GM12878 (cell line): ENCODE data around the gene PPP1R13L. TPM values are rescaled to one million over a fixed set of nuclear protein-coding genes. Genes with fewer than 3 reads are reported as not detected.

Experiments
- ATAC-seq: fragments of 200-7000 bp; cut with Tn5 transposase; 3 replicates; pipeline ENCODE4 v1.9.1; 2020; ENCODE audit warnings: mild to moderate bottlenecking, moderate library complexity
- Bru-seq: library from RNA; stranded (reverse); fragments of 400-500 nt; gene quantifications from one replicate; lab custom pipeline; 2021; lab: Mats Ljungman, UMichigan
- BruChase-seq, 2 experiments: library from RNA; stranded (reverse); fragments of 400-500 nt; gene quantifications; one replicate each; lab custom pipeline; 2021; lab: Mats Ljungman, UMichigan
- BruUV-seq: library from RNA; stranded (reverse); fragments of 400-500 nt; replicated peaks from 2 replicates; lab custom pipeline; 2021; lab: Mats Ljungman, UMichigan
- CTCF ChIA-PET: fragments of 300-600 bp; sonication (Branson Sonifier 250); formaldehyde crosslinking; extraction: SDS; loops from one replicate; lab custom pipeline; 2021; ENCODE audit warnings: inconsistent platforms; lab: Yijun Ruan, JAX
- POLR2A ChIA-PET: fragments of 350-600 bp; formaldehyde crosslinking; extraction: SDS; loops from one replicate; lab custom pipeline; 2021; ENCODE audit warnings: inconsistent platforms; lab: Charles Lee
- RAD21 ChIA-PET: fragments of 300-600 bp; sonication (Branson Sonifier 250); formaldehyde crosslinking; loops from one replicate; lab custom pipeline; 2023; ENCODE audit warnings: antibody characterized with exemption; ENCODE audit not compliant: unreplicated experiment; lab: Charles Lee
- SMC1A ChIA-PET: fragments of 300-600 bp; sonication (Branson Sonifier 250); formaldehyde crosslinking; loops from one replicate; lab custom pipeline; 2023; ENCODE audit not compliant: unreplicated experiment, uncharacterized antibody; lab: Charles Lee
- DNase-seq: peaks from one replicate; pipeline ENCODE4 v3.0.0-alpha.2; 2011; ENCODE audit warnings: low read depth, low spot score
- FAIRE-seq: peaks from 3 replicates; lab custom pipeline; 2011; peaks lifted over from hg19 to GRCh38; lab: Jason Lieb, UNC
- H2AFZ ChIP-seq: 2 replicates; pipeline ENCODE4 v1.6.0; 2011; ENCODE audit warnings: low read depth, low read length, control low read depth; ENCODE audit not compliant: control insufficient read depth
- H3K27ac ChIP-seq: 2 replicates; pipeline ENCODE4 v1.5.1; 2011; ENCODE audit warnings: control low read depth; ENCODE audit not compliant: control insufficient read depth, insufficient read depth
- H3K27me3 ChIP-seq, 2 experiments: replicated peaks in 1 of 2; 2 replicates each; pipeline versions ENCODE4 v1.6.0 to v1.6.1; 2011; ENCODE audit warnings: low read length in 1 of 2; ENCODE audit not compliant: control insufficient read depth in 2 of 2, insufficient read depth in 2 of 2
- H3K36me3 ChIP-seq, 2 experiments: 2 replicates each; pipeline ENCODE4 v1.5.1; 2011; ENCODE audit warnings: low read length in 1 of 2; ENCODE audit not compliant: control insufficient read depth in 2 of 2, insufficient read depth in 2 of 2
- H3K4me1 ChIP-seq: 2 replicates; pipeline ENCODE4 v1.6.1; 2011; ENCODE audit warnings: mild to moderate bottlenecking, low read length, moderate library complexity, mixed read lengths; ENCODE audit not compliant: control insufficient read depth, insufficient read depth
- H3K4me2 ChIP-seq: 2 replicates; pipeline ENCODE4 v1.6.0; 2011; ENCODE audit warnings: control low read depth; ENCODE audit not compliant: control insufficient read depth, insufficient read depth
- H3K4me3 ChIP-seq: fragments of 200-600 bp; sonication (generic); 2 replicates; pipeline ENCODE4 v1.5.1; 2016
- H3K79me2 ChIP-seq: 2 replicates; pipeline ENCODE4 v1.6.0; 2011; ENCODE audit warnings: low read length; ENCODE audit not compliant: control insufficient read depth, insufficient read depth
- H3K9ac ChIP-seq: 2 replicates; pipeline ENCODE4 v1.8.0; 2011; ENCODE audit warnings: low read length, control low read depth, mixed read lengths; ENCODE audit not compliant: control insufficient read depth, insufficient read depth
- H3K9me3 ChIP-seq: replicated peaks from 3 replicates; pipeline ENCODE4 v1.5.1; 2011; ENCODE audit warnings: mild to moderate bottlenecking, low read length; ENCODE audit not compliant: control insufficient read depth, insufficient read depth
- H4K20me1 ChIP-seq: 2 replicates; pipeline ENCODE4 v1.6.0; 2011; ENCODE audit not compliant: control insufficient read depth, insufficient read depth
- CBX5 ChIP-seq: sonication (generic); IDR thresholded peaks from 2 replicates; pipeline ENCODE4 v1.6.1; 2016; ENCODE audit warnings: low read depth, moderate library complexity, mild to moderate bottlenecking, inconsistent platforms
- CHD2 ChIP-seq: IDR thresholded peaks from 2 replicates; pipeline ENCODE4 v1.6.1; 2011; ENCODE audit warnings: low read depth, low read length, improper control_type of control experiment, borderline replicate concordance
- CREM ChIP-seq: IDR thresholded peaks from 2 replicates; pipeline ENCODE4 v1.6.1; 2014; ENCODE audit warnings: antibody characterized with exemption, low read depth
- EED ChIP-seq: sonication (generic); IDR thresholded peaks from 2 replicates; pipeline ENCODE4 v1.6.1; 2016; ENCODE audit warnings: antibody characterized with exemption, low read depth
- FOXK2 ChIP-seq: fragments of 450-650 bp; IDR thresholded peaks from 2 replicates; pipeline ENCODE4 v1.6.1; 2017; ENCODE audit warnings: mild to moderate bottlenecking, moderate library complexity
- FOXM1 ChIP-seq: IDR thresholded peaks from 2 replicates; pipeline ENCODE4 v1.6.1; 2012; ENCODE audit warnings: low read depth, mild to moderate bottlenecking, inconsistent platforms, low read length, moderate library complexity
- IKZF2 ChIP-seq, 2 experiments: fragments of 450-650 bp; IDR thresholded peaks; 2 replicates each; pipeline ENCODE4 v1.6.1; 2017; ENCODE audit warnings: mild to moderate bottlenecking in 2 of 2, moderate library complexity in 2 of 2
- MAX ChIP-seq: IDR thresholded peaks from 2 replicates; pipeline ENCODE4 v1.6.1; 2012; ENCODE audit warnings: low read depth, low read length, improper control_type of control experiment
- MLLT1 ChIP-seq: fragments of 450-650 bp; IDR thresholded peaks from 2 replicates; pipeline ENCODE4 v1.6.1; 2016; ENCODE audit warnings: mild to moderate bottlenecking
- PKNOX1 ChIP-seq: fragments of 450-650 bp; IDR thresholded peaks from 2 replicates; pipeline ENCODE4 v1.6.1; 2016; ENCODE audit warnings: mild to moderate bottlenecking
- POLR2AphosphoS5 ChIP-seq: IDR thresholded peaks from 2 replicates; pipeline ENCODE4 v1.6.1; 2011; ENCODE audit warnings: mild to moderate bottlenecking, low read length, inconsistent platforms
- RUNX3 ChIP-seq: IDR thresholded peaks from 2 replicates; pipeline ENCODE4 v1.6.1; 2012; ENCODE audit warnings: low read length, inconsistent platforms
- SIX5 ChIP-seq: IDR thresholded peaks from 2 replicates; pipeline ENCODE4 v1.6.1; 2011; ENCODE audit warnings: mild to moderate bottlenecking, low read depth, low read length, moderate library complexity; ENCODE audit not compliant: severe bottlenecking
- SMARCA5 ChIP-seq: fragments of 450-650 bp; IDR thresholded peaks from 2 replicates; pipeline ENCODE4 v1.6.1; 2017; ENCODE audit warnings: mild to moderate bottlenecking
- ZNF207 ChIP-seq: fragments of 450-650 bp; IDR thresholded peaks from 2 replicates; pipeline ENCODE4 v1.6.1; 2014; ENCODE audit warnings: antibody characterized with exemption, mild to moderate bottlenecking, borderline replicate concordance
- ZNF622 ChIP-seq: fragments of 450-650 bp; IDR thresholded peaks from 2 replicates; pipeline ENCODE4 v1.6.1; 2017; ENCODE audit warnings: mild to moderate bottlenecking, inconsistent platforms
- ZSCAN29 ChIP-seq: fragments of 450-650 bp; IDR thresholded peaks from 2 replicates; pipeline ENCODE4 v1.6.1; 2017; ENCODE audit warnings: mild to moderate bottlenecking, moderate library complexity
- WGBS: methylation state at CpG from one replicate; pipeline ENCODE4 v1.1.6; 2016; ENCODE audit warnings: low lambda C conversion rate; ENCODE audit not compliant: insufficient replicate concordance, insufficient coverage; ENCODE audit errors: missing lambda C conversion rate; 5-methylcytosine and 5-hydroxymethylcytosine counted together
- in situ Hi-C: fragments of 300-500 bp; cut with MboI; formaldehyde crosslinking; loops from 9 replicates; pipeline ENCODE4 v1.14.3; 2018; ENCODE audit warnings: mixed read lengths
- intact Hi-C: fragments of 100-400 bp; cut with micrococcal nuclease; formaldehyde crosslinking; loops from one replicate; pipeline ENCODE4 v1.14.2; 2022; ENCODE audit not compliant: unreplicated experiment
- long read RNA-seq, 2 experiments: library from polyadenylated mRNA; unstranded; transcript quantifications; one replicate each; pipeline ENCODE4 v2.0.0, GENCODE V29; 2019 to 2020
- polyA minus RNA-seq, 3 experiments: library from RNA; depleted of rRNA, polyadenylated mRNA; stranded (reverse); fragments of >200 nt; gene quantifications; 2 replicates each; pipeline ENCODE4 v1.2.3, GENCODE V29; 2011
- polyA plus RNA-seq, 11 experiments: library from polyadenylated mRNA; depleted of rRNA in 4 of 11; unstranded in 6 of 11; stranded (reverse) in 5 of 11; fragments of >200 nt; fragmentation: Nextera tagmentation in 4 of 11; fragmentation: Illumina TruSeq in 1 of 11; extraction: Ambion mirVana in 4 of 11; extraction: Trizol in 1 of 11; gene quantifications; 1 replicate in 1 of 11; 2 replicates in 10 of 11; pipeline versions ENCODE4 v1.2.1 to v1.2.3, GENCODE V29; 2011 to 2016; ENCODE audit warnings: inconsistent platforms in 2 of 11, missing spikeins in 2 of 11, low read depth in 1 of 11
- total RNA-seq, 4 experiments: library from RNA; depleted of rRNA in 3 of 4; stranded (reverse); fragments of >200 nt in 3 of 4; fragmentation: Illumina TruSeq in 1 of 4; extraction: Trizol in 1 of 4; gene quantifications; 2 replicates each; pipeline versions ENCODE4 v1.2.1 to v1.2.3, GENCODE V29; 2013 to 2021

The PPP1R13L gene
- 34.6 and 46.1 TPM in 2 replicates for total RNA-seq (2013; cell fraction: nucleolus; rRNA removed)
- total RNA-seq (2014; rRNA removed): 1.8 and 2.5 TPM in 2 replicates
- 1.2 and 1.3 TPM in 2 replicates for total RNA-seq (2014; rRNA removed; fragmentation: Illumina TruSeq; extraction: Trizol)
- total RNA-seq (2021): 10.0 and 11.0 TPM in 2 replicates
- 15.1 TPM for polyA plus RNA-seq (2011; ENCODE audit: low read depth)
- polyA plus RNA-seq (2011; rRNA removed): 2.3 and 2.4 TPM in 2 replicates
- polyA plus RNA-seq (2011; cell fraction: cytosol; rRNA removed): 3.5 and 3.6 TPM in 2 replicates
- 15.1 and 17.8 TPM in 2 replicates for polyA plus RNA-seq (2011; cell fraction: nucleus; rRNA removed)
- polyA plus RNA-seq (2012): 23.7 and 26.2 TPM in 2 replicates
- 3.0 and 3.3 TPM in 2 replicates for polyA plus RNA-seq (2014; fragmentation: Illumina TruSeq; extraction: Trizol)
- polyA plus RNA-seq (2014; fragmentation: Nextera tagmentation; extraction: Ambion mirVana): 1 to 10 TPM in 1 of 2 experiments, under 1 TPM in 1; 0.40 to 1.9 TPM
- 4.4 and 4.7 TPM in 2 replicates for polyA plus RNA-seq (2014; rRNA removed)
- polyA plus RNA-seq (2016; fragmentation: Nextera tagmentation; extraction: Ambion mirVana): 1 to 10 TPM; 2.4 to 2.6 TPM
- 2.3 and 4.3 TPM in 2 replicates for polyA minus RNA-seq (2011; rRNA and poly(A)+ RNA removed)
- 2.5 and 4.3 TPM in 2 replicates for polyA minus RNA-seq (2011; cell fraction: cytosol; rRNA and poly(A)+ RNA removed)
- polyA minus RNA-seq (2011; cell fraction: nucleus; rRNA and poly(A)+ RNA removed): 3.1 and 4.4 TPM in 2 replicates
- percentile 55 among the genes with signal in this experiment for Bru-seq, nascent RNA
- BruChase-seq, experiment 1, labeled RNA remaining after a 6-hour chase: percentile 51 among the genes with signal in this experiment
- percentile 51 among the genes with signal in this experiment for BruChase-seq, experiment 2, labeled RNA remaining after a 2-hour chase
- long read RNA-seq, experiment 1: 0 reads
- long read RNA-seq, experiment 2: 0 reads

- in situ Hi-C loops (no loop called here), intact Hi-C loops (loop anchor here (1.0 to 10.0 kb wide), 2 partner anchors 15 to 240 kb away; no protein-coding TSS in a partner anchor)
- peak within 1 kb of the TSS; percentile 96 for H3K4me2 ChIP-seq
- TF ChIP-seq SIX5 (peak; percentile 59), PKNOX1 (0 out of 2 replicates have a peak, but pooled peaks have one; percentile 11), SMARCA5 (no peak; the same call in 1 of the 2 replicates), FOXM1 (no peak), ZNF207 (0 out of 2 replicates have a peak, but pooled peaks have one; percentile 8), MLLT1 (peak; percentile 85; the same call in 1 of the 2 replicates), ZNF622 (no peak), CBX5 (no peak), EED (0 out of 2 replicates have a peak, but pooled peaks have one; percentile 2), RUNX3 (no peak), ZSCAN29 (no peak), MAX (0 out of 2 replicates have a peak, but pooled peaks have one; percentile 20), FOXK2 (no peak), POLR2AphosphoS5 (no peak), CREM (no peak), IKZF2 (IDR thresholded peaks at IDR 0.05) (no peak), CHD2 (peak; percentile 17; the same call in 1 of the 2 replicates)
Observed at GRCh38 chr19:45404557-45405434, at the start of gene PPP1R13L. TSS of gene PPP1R13L (minus strand) at chr19:45405069. CDS start at chr19:45398318, 6,751 bp downstream.

More at GRCh38 chr19:45404557-45405434, at the start of gene PPP1R13L:
- H3K4me3 ChIP-seq: peak within 1 kb of the TSS; percentile 98
- SMC1A ChIA-PET: interaction anchor here (0.6 to 6.2 kb wide), 7 partner anchors 8 to 236 kb away, joined by 3 to 55 read pairs (median 4); partner anchors contain the start of gene FOSB
- RAD21 ChIA-PET: interaction anchor here (0.6 to 4.8 kb wide), 9 partner anchors 15 to 364 kb away, joined by 3 to 48 read pairs (median 6); partner anchors contain the start of genes ERCC1 and SIX5
- H3K9me3 ChIP-seq: no peaks in the 10 kb centered on the region
- POLR2A ChIA-PET: interaction anchor here (0.9 to 3.8 kb wide), 2 partner anchors 19 to 65 kb away, joined by 3 to 16 read pairs; partner anchors contain the start of gene ERCC1
- H3K36me3 ChIP-seq: peaks cover 0 to 1% of the 10 kb centered on the region in 2 experiments; a peak in 2 of 4 replicates
- peaks cover 4% of the 10 kb centered on the region for H3K4me1 ChIP-seq
- FAIRE-seq (peak; percentile 64), DNase-seq (peak; percentile 32), ATAC-seq (peak; percentile 49)
- H2AFZ ChIP-seq: peak within 1 kb of the TSS; percentile 95
- H3K79me2 ChIP-seq: peaks cover 7% of the 10 kb centered on the region
- peak within 1 kb of the TSS; percentile 76 for H3K9ac ChIP-seq
- BruUV-seq: no TSS peak
- H3K27me3 ChIP-seq: no peaks in the 10 kb centered on the region; a peak in 1 of 4 replicates
- CTCF ChIA-PET: interaction anchor here (0.6 to 5.2 kb wide), 14 partner anchors 11 to 230 kb away, joined by 3 to 93 read pairs (median 10); partner anchors contain the start of gene ERCC1
- peak within 1 kb of the TSS; percentile 89 for H3K27ac ChIP-seq
- WGBS: 24% methylated on average over 46 of the region's 46 CpGs
- no peaks in the 10 kb centered on the region for H4K20me1 ChIP-seq
